Renal pelvis (tissue), 4 donors: ENCODE data around the gene SLC35E4. TPM values are rescaled to one million over a fixed set of nuclear protein-coding genes. Genes with fewer than 3 reads are reported as not detected.
"Not testable (repeated sequence)": the region's sequence is repeated elsewhere in the genome, so short reads cannot be mapped to it uniquely, and the experiment has no call there.

Experiments used
- DNase-seq: peaks from one replicate; pipeline ENCODE4 v3.0.0-alpha.2; 2013
- polyA plus RNA-seq, 3 donors: library from polyadenylated mRNA; unstranded; fragments of 120-200 nt; gene quantifications; one replicate each; pipeline ENCODE4 v1.2.1, GENCODE V29; 2013; ENCODE audit not compliant: insufficient read length in 3 of 3

The SLC35E4 gene
- polyA plus RNA-seq, 3 donors: 1.9 to 2.4 (median 1.9) TPM

DNA sequence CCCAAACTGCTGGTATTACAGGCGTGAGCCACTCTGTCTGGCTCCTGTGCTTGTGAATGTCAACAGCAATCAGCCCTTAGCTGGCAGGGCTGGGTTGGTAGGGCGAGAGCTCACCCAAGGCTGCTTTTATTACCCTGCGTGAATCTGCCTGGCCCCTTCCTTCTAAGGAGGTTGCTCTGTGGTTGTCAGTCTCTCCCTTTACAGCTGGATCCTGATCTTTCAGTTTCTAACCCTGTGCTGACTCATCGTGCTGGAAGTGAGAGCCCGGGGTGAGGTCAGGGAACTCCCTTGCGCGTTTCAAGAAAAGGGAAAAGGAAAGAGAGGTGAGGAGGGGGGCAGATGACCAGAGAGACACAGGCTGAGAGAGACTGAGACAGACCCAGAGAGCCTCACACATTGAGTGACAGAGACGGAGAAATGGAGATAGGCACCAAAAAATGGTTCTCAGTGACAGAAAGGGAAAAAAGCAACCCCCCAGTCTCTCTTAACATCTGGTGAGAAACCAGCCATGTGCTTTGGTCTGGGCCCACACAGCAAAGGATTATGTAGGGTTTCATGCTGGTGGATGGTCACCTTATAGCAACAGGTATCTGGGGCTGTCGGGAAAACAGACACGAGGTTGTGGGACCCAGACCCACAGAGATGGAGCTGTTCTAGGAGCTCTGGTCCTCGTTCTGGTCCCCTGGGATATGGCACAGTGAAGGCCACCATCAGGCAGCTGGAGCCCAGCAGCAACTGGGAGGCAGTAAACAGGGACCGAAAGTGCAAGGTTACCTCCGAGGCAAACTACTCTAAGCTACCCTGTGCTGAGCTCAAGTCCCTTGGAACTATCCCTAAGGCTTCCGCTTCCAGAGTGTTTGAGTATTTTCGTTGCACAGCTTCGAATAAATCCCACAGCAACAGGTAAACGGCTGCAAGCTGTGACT lies 26.1 kb upstream of the SLC35E4 start:
- DNase-seq: peak; percentile 27

DNA sequence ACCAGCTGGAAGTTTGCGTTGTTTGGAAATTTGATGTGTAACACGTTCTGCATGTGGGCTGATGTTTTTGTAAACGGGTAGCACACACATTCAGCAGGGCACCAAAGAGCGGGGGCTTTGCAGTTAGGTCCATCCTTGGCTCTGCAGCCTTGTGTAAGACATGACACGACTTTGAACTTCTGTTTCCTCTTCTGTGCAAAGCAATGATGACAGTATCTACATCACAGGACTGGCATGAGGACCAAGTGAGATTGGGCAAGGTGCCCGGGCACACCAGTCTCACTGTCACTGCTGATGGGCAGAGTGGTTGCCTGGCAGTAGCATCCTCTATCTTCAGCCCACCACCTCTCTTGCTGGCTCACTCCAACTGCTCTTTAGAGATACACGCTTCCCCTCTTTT lies 25.3 kb upstream of the SLC35E4 start:
- DNase-seq: no peak

DNA sequence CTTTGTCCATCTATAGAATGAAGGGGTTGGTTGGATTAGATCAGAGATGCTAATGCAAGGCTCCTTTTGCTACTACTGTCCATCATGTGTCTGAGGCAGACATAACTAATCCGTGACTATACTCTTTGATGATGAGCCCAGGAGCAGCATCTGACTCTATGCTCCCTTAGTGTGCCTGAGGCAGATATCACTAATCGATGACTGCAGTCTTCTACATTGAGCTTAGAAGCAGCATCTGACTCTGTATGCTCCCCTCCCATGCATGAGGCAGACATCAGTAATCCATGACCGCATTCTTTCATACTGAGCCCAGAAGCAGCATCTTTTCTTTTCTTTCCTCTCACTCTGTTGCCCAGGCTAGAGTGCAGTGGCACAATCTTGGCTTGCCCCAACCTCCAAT lies 24.4 kb upstream of the SLC35E4 start:
- no peak for DNase-seq

DNA sequence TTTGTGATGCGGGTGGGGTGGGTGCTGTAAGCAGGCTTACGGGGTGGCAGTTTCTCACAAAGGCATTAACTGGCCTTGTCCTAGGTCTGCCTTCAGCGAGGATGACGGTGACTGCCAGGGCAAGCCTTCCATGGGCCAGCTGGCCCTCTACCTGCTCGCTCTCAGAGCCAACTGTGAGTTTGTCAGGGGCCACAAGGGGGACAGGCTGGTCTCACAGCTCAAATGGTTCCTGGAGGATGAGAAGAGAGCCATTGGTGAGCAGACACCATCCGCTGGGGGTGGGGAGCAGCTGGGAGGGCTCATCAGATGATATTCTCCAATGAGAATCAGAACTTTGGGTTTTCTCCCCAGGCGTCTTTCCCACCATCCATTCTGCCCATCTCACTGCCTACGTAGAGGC lies 22.8 kb upstream of the SLC35E4 start:
- DNase-seq: no peak

DNA sequence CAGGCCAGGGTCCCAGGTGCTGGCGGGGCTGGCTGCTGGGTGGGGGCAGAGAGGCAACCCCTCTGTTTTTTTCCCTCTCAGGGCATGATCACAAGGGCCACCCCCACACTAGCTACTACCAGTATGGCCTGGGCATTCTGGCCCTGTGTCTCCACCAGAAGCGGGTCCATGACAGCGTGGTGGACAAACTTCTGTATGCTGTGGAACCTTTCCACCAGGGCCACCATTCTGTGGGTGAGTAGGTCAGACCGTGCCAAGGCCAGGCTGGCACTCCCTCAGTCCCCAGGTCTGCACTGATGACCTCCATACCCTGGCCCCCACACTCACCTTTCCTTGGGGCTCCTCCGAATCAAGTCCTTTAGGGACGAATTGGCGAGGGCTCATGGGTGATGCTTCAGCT lies 21.3 kb upstream of the SLC35E4 start:
- DNase-seq: no peak

DNA sequence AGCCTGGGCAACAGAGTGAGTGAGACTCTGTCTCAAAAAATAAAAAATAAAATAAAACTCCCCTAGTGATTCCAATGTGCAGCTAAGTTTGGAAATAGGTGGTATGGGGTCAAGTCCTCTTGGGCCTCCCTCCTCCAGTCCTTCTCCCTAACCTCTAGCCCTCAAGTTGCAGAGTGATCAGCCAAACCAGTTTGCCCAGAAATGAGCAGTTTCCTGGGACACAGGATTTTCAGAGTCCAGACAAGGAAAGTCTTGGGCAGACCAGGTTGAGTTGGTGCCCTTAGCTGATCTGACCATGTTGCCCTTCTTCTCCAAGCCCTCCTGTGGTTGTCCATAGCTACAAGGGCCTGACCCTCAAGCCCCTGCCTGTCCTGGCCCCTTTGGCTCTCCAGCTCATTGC lies 20.7 kb upstream of the SLC35E4 start:
- no peak for DNase-seq

DNA sequence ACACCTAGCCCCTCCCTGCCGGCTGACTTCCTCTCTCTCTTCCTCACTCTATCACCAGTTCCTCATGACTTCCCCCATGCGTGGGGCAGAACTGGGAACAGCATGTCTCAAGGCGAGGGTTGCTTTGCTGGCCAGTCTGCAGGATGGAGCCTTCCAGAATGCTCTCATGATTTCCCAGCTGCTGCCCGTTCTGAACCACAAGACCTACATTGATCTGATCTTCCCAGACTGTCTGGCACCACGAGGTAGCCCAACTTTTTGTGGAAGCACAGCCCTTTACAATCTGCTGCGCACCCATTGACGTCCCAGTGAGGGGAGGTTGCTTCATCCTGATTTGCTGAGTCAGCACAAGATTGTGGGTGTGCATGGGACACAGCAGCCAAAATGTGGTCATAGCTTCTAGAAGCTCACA lies 20.0 kb upstream of the SLC35E4 start:
- no peak for DNase-seq

DNA sequence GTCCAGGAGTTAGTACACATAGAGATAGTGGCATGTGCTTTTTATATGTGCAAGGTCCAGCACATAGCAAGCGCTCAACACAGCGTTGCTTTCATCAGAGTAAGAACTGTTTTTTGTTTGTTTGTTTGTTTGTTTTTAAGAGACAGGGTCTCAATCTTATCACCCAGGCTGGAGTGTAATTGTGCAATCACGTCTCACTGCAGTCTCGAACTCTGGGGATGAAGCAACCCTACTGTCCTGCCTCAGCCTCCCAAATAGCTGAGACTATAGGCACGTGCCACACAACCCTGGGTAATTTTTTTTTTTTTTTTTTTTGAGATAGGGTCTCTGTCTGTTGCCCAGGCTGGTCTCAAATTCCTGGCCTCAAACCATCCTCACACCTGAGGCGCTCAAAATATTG lies 17.8 kb upstream of the SLC35E4 start:
- DNase-seq: no peak

DNA sequence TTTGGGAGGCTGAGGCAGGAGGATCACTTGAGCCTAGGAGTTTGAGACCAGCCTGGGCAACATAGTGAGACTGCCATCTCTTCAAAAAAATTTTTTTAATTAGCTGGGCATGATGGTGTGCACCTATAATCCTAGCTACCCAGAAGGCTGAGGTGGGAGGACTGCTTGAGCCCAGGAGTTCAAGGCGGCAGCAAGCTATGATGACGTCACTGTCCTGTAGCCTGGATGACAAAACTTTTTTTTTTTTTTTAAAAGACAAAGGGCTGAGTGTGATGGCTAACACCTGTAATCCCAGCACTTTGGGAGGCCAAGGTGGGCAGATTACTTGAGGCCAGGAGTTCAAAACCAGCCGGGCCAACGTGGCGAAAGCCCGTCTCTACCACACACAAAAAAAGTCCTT lies 15.7 kb upstream of the SLC35E4 start:
- not testable (repeated sequence) for DNase-seq

DNA sequence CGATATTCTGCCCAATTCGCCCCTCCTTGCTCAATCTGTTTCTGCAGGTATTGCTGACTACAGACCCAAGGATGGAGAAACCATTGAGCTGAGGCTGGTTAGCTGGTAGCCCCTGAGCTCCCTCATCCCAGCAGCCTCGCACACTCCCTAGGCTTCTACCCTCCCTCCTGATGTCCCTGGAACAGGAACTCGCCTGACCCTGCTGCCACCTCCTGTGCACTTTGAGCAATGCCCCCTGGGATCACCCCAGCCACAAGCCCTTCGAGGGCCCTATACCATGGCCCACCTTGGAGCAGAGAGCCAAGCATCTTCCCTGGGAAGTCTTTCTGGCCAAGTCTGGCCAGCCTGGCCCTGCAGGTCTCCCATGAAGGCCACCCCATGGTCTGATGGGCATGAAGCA lies 9.2 kb upstream of the SLC35E4 start:
- DNase-seq: no peak

DNA sequence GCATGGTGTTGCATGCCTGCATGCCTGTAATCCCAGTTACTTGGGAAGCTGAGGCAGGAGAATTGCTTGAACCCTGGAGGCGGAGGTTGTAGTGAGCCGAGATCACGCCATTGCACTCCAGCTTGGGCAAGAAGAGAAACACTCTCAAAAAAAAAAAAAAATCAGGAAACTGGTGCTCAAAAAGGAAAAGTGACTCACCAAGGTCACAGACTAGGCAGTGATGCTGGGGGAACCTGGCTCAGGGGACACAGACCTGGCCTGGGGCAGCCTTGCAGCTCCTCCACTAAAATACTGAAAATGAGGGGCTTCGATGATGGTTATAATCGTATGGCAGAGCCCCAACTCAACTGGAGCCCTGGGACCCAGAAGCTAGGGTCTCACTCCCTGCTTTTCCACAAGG lies 8.1 kb upstream of the SLC35E4 start:
- DNase-seq: no peak

DNA sequence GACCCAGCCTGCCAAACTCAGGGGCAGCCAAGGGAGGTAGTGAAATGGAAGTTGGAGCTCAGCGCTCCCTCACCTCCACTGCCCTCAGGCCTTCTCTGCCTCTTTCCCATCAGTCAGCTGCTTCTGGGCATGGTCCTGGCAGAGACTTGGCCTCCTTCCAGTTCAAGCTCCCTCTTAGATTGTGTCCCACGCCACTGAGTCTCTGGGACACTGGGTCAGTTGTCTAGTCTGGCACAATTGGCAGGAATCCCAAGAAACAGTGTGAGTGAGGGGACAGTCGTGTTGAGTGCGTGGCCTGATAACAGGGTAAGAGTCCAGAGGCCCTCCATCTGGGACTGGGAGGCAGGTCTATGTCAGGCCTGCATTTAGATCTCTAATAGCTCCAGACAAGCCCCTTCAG lies 7.1 kb upstream of the SLC35E4 start:
- no peak for DNase-seq

DNA sequence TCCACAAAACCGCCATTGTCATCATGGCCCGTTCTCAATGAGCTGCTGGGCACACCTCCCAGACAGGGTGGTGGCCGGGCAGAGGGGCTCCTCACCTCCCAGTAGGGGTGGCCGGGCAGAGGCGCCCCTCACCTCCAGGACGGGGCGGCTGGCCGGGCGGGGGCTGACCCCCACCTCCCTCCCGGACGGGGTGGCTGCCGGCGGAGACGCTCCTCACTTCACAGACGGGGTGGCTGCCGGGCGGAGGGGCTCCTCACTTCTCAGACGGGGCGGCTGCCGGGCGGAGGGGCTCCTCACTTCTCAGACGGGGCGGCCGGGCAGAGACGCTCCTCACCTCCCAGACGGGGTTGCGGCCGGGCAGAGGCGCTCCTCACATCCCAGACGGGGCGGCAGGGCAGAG lies 4.1 kb upstream of the SLC35E4 start:
- DNase-seq: not testable (repeated sequence)

DNA sequence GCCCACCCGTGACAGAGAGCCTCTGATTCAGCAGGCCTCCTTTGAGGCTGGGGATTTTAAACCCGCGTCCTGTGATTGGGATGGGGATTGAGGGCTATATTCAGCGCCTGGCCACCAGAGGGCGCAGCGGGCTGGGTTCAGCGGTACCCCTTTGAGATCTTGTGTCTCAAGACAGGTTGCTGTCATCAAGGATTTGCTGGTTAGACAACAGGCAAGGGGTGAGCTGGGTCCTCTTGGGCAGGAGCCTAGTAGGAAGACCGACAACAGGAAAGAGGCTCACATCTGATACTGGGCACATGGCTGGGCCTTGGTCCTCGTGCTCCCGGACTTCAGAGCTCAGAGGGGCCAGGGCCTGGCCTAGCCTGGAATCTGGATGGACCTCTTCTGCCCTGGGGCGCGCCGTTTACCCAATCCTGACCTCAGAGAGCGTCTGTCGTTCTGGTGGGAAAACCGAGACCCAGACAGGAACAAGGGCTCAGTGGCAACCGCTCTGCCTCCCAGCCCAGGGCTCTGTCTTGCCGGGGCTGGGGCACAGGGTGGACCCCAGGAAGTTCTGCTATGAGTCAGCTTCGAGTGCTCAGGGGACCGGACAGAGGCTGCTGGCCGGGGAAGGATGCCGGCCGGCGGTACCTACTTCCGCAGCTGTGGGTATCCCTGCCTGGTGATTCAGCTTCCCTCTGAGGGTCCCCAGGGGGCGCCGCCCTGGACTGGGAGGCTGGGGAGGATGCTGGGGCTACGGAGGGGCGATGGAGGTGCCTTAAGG lies 929 bp upstream of the SLC35E4 start:
- peak; percentile 67 for DNase-seq

DNA sequence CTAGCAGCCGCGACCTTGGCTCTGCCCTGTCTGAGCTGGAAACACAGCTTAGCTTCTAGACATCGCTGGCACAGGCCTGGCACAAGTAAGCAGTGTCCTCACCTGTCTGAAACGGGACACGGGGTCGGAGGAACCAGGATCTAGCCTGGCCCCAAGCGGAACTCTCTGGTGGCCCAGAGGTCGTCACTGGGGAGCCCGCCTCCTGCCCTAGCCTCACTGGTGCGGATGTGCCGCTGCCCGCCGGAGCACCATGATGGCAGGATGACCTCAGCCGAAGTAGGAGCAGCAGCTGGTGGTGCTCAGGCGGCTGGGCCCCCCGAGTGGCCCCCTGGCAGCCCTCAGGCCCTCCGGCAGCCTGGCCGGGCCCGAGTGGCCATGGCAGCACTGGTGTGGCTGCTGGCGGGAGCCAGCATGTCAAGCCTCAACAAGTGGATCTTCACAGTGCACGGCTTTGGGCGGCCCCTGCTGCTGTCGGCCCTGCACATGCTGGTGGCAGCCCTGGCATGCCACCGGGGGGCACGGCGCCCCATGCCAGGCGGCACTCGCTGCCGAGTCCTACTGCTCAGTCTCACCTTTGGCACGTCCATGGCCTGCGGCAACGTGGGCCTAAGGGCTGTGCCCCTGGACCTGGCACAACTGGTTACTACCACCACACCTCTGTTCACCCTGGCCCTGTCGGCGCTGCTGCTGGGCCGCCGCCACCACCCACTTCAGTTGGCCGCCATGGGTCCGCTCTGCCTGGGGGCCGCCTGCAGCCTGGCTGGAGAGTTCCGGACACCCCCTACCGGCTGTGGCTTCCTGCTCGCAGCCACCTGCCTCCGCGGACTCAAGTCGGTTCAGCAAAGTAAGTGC lies 871 bp downstream of the SLC35E4 start:
- no peak for DNase-seq

DNA sequence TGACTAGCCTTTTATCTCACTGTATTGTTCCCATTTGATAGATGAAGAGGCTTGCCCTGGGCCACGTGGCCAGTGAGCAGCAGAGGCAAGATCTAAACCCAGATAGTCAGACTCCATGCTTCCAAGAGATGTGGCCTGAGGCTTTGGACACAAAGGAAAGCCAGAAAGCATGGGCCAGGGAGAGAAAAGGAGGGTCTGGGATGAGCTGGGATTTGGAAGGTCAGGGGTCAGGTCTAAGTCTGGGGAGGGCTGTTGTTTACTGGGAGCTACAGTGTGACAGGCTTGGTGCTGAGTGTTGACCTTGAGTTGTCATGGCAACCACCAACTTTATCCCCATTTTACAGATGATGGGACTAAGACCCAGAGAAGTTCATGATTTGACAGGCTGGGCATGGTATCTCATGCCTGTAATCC lies 2.1 kb downstream of the SLC35E4 start:
- DNase-seq: no peak

DNA sequence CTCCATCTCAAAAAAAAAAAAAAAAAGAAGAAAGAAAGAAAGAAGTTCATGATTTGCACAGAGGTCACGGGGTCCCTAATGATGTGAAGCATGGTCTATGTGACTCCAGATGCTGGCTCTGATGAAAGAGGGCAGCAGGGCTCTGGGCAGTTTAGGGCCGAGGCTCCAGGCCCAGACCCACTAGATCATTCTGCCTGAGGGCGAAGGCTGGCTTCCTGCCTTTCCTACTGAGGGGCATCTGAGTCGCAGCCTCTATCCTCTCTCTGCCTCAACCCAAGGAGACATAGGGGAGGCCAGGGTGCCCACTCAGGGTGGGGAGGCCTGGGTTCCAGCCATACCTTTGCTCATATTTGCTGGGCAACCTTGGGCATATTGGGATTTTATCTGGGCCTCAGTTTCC lies 4.8 kb downstream of the SLC35E4 start:
- DNase-seq: no peak

DNA sequence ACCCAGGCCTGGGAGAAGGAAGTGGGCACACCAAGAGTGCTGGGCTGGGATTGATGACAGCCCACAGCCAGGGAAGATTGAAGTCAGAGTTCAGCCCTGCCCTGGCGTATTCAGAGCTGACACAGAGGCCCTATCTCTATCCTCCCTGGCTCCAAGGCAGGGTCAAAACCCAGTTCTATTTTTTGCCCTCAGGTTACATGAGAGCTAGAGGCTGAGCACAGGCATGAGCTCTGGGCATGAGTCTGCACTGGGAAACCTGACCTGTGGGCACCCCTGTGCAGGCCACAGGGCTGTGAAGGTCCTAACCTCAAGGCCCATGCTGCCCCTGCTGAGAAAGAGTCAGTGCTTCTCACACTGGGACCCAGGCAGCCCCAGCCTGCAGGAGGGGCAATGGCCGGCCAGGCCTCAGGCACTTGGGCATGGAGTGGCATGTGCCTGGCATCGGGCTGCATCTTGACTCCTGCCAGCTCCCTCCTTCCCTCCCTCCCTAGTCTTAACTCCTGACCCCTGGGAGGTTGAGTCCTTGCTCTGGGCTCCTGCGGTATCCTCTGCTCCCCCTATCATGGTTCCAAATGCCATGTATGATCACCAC lies 5.4 kb downstream of the SLC35E4 start:
- DNase-seq: no peak

DNA sequence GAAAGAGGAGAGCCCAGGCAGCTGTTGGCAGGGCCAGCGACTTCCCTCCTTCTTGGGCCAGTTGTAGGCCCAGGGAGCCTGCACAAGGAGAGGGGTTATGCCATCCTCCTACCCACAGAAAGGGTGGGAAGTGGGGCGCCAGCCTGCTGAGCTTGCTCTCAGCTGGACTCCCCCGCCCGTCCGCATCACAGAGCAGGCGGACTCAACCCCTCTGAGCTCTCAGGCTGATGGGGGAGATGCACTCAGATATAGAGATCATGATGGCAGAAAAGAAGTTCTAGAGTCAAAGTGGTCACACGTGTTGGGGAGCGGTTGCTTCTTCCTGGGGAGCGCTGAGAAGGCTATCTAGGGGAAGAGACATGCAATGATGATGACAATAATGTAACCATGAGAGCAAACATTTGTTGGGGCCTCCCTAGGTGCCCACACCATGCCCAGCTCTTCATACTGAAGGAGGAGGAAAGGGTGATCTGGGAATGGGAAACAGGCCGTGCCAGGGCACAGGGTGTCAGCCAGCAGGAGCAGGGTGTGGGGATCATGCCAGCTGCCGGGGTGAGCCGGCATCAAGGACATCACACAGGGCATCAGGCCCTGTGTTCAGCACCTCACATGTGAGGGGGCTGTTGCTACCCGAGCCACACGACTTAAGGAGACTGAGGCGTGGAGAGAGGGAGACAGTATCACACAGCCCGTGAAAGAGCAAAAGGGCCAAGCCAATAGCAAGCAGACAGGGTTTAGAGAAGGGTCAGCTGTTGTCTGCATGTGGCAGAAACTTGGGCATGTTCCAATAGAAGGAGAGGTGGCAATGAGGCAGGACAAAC lies 7.7 kb downstream of the SLC35E4 start:
- DNase-seq: no peak

DNA sequence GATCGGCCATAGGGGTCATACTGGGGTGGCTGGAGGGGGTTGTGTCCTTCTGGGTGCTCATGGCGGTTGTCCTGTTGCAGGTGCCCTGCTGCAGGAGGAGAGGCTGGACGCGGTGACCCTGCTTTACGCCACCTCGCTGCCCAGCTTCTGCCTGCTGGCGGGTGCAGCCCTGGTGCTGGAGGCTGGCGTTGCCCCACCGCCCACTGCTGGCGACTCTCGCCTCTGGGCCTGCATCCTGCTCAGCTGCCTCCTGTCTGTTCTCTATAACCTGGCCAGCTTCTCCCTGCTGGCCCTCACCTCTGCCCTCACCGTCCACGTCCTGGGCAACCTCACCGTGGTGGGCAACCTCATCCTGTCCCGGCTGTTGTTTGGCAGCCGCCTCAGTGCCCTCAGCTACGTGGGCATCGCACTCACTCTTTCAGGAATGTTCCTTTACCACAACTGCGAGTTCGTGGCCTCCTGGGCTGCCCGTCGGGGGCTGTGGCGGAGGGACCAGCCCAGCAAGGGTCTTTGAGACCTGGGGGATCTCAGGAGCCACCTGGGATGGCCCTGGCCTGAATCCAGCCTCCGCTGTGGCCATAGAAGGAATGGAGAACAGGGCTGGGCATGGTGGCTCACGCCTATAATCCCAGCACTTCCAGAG lies 11.1 kb downstream of the SLC35E4 start:
- no peak for DNase-seq
